Measurements from ENCODE around the gene VAT1L.

GRCh38 chr16:77967054-77967904, 178.9 kb downstream of the VAT1L start:
- TF ChIP-seq CTCF (conservative IDR thresholded peaks at IDR 0.05 in 1 of 2, IDR thresholded peaks at IDR 0.05 in 1 of 2; ENCODE audit: low read depth in 1 of 2, low read length in 2 of 2), result no peak
- TF ChIP-seq EZH2 (IDR thresholded peaks at IDR 0.05; ENCODE audit: low read length, missing control alignments), result no peak
